Gastroesophageal sphincter (tissue), 3 donors: ENCODE measurements around the gene ZRANB3.

Experiments
- CTCF ChIP-seq, 4 experiments: fragments of 200-600 bp in 2 of 4; fragments of 450-650 bp in 2 of 4; sonication (generic) in 1 of 4; IDR thresholded peaks; one replicate each; pipeline ENCODE4 v1.5.1; 2017 to 2019; ENCODE audit warnings: antibody characterized with exemption in 4 of 4, mild to moderate bottlenecking in 2 of 4, moderate library complexity in 2 of 4
- POLR2A ChIP-seq, 2 donors: fragments of 450-650 bp; IDR thresholded peaks; one replicate each; pipeline ENCODE4 v1.6.1; 2017; ENCODE audit warnings: antibody characterized with exemption in 2 of 2, mild to moderate bottlenecking in 2 of 2, moderate library complexity in 1 of 2

GRCh38 chr2:135255208-135255607 lies 275.8 kb downstream of the ZRANB3 start:
- TF ChIP-seq POLR2A (IDR thresholded peaks at IDR 0.05), result no peak
- TF ChIP-seq CTCF (IDR thresholded peaks at IDR 0.05), result no peak
